Measurements from ENCODE around the gene HERC5.

The HERC5 gene

GRCh38 chr4:88489100-88489761 lies 32.3 kb downstream of the HERC5 start:
- no peak for TF ChIP-seq CTCF (conservative IDR thresholded peaks at IDR 0.05; ENCODE audit: low read depth, low read length)
- no peak overlapping the region for H3K4me3 ChIP-seq (ENCODE audit: low read depth, low read length)
- DNase-seq (ENCODE audit: low read depth), result no peak

- no peak overlapping the region for H3K4me3 ChIP-seq (ENCODE audit: low read depth, low read length)
- DNase-seq (ENCODE audit: low read depth), result no peak
- TF ChIP-seq CTCF (conservative IDR thresholded peaks at IDR 0.05; ENCODE audit: low read depth, low read length), result no peak
Measured at GRCh38 chr4:88497859-88498409, 41.0 kb downstream of the HERC5 start.

GRCh38 chr4:88503344-88503743 lies 46.4 kb downstream of the HERC5 start:
- no peak for DNase-seq (ENCODE audit: low read depth)
- TF ChIP-seq CTCF (conservative IDR thresholded peaks at IDR 0.05; ENCODE audit: low read depth, low read length), result no peak

GRCh38 chr4:88511236-88511635 lies 54.3 kb downstream of the HERC5 start:
- no peak for DNase-seq (ENCODE audit: low read depth)
- no peak overlapping the region for H3K4me3 ChIP-seq (ENCODE audit: low read depth, low read length)
- TF ChIP-seq CTCF (conservative IDR thresholded peaks at IDR 0.05; ENCODE audit: low read depth, low read length), result no peak

More at GRCh38 chr4:88503344-88503743, 46.4 kb downstream of the HERC5 start:
- H3K4me3 ChIP-seq (ENCODE audit: low read depth, low read length), result no peak overlapping the region

GRCh38 chr4:88514557-88515511 lies 57.9 kb downstream of the HERC5 start:
- H3K4me3 ChIP-seq (ENCODE audit: low read depth, low read length), result no peak overlapping the region
- TF ChIP-seq CTCF (conservative IDR thresholded peaks at IDR 0.05; ENCODE audit: low read depth, low read length), result no peak
- DNase-seq (ENCODE audit: low read depth), result no peak

- TF ChIP-seq CTCF (conservative IDR thresholded peaks at IDR 0.05; ENCODE audit: low read depth, low read length), result no peak
- DNase-seq (ENCODE audit: low read depth), result no peak
- no peak overlapping the region for H3K4me3 ChIP-seq (ENCODE audit: low read depth, low read length)
Measured at GRCh38 chr4:88516746-88517145, 59.8 kb downstream of the HERC5 start.

All from choroid plexus epithelial cell (primary cell).